SK-N-SH treated with all-trans-retinoic acid at 6 μM for 48 hours (cell line): Measurements from ENCODE around the gene SERHL2.
"Not testable (repeated sequence)": the region's sequence is repeated elsewhere in the genome, so short reads cannot be mapped to it uniquely, and the experiment has no call there.

Experiments used
- ATAC-seq: fragments of 200-7000 bp; cut with Tn5 transposase; 3 replicates; pipeline ENCODE4 v1.9.1; 2020; ENCODE audit warnings: mild to moderate bottlenecking, moderate library complexity
- ARNTL ChIP-seq: fragments of 450-650 bp; formaldehyde crosslinking; IDR thresholded peaks from 2 replicates; pipeline ENCODE4 v1.5.0; 2020; ENCODE audit warnings: low read depth, mild to moderate bottlenecking, moderate library complexity, borderline replicate concordance
- BACH2 ChIP-seq: fragments of 250-450 bp; sonication (Bioruptor Pico); IDR thresholded peaks from 2 replicates; pipeline ENCODE4 v1.9.0; 2021; ENCODE audit warnings: mild to moderate bottlenecking, borderline replicate concordance
- CREB5 ChIP-seq: fragments of 250-450 bp; sonication (Bioruptor Pico); IDR thresholded peaks from 2 replicates; pipeline ENCODE4 v1.5.1; 2020; ENCODE audit warnings: low read depth, mild to moderate bottlenecking, moderate library complexity
- CSDC2 ChIP-seq: fragments of 250-450 bp; sonication (Bioruptor Pico); IDR thresholded peaks from 2 replicates; pipeline ENCODE4 v1.5.0; 2020; ENCODE audit warnings: mild to moderate bottlenecking, moderate library complexity
- CSRNP3 ChIP-seq: fragments of 250-450 bp; sonication (Bioruptor Pico); IDR thresholded peaks from 2 replicates; pipeline ENCODE4 v1.5.1; 2021; ENCODE audit warnings: mild to moderate bottlenecking, moderate library complexity
- GLIS3 ChIP-seq: fragments of 250-450 bp; sonication (Bioruptor Pico); IDR thresholded peaks from 2 replicates; pipeline ENCODE4 v1.5.0; 2020; ENCODE audit warnings: mild to moderate bottlenecking, moderate library complexity
- ISL1 ChIP-seq: fragments of 250-450 bp; sonication (Bioruptor Pico); IDR thresholded peaks from 2 replicates; pipeline ENCODE4 v2.1.2; 2022; ENCODE audit warnings: mild to moderate bottlenecking, moderate library complexity
- OSR1 ChIP-seq: fragments of 250-450 bp; sonication (Bioruptor Pico); IDR thresholded peaks from 2 replicates; pipeline ENCODE4 v1.8.0; 2022; ENCODE audit warnings: moderate library complexity, mild to moderate bottlenecking, inconsistent platforms
- PPARA ChIP-seq: fragments of 250-450 bp; sonication (Bioruptor Pico); IDR thresholded peaks from 2 replicates; pipeline ENCODE4 v1.5.0; 2020; ENCODE audit warnings: mild to moderate bottlenecking, borderline replicate concordance
- RARB ChIP-seq: fragments of 250-450 bp; sonication (Bioruptor Pico); IDR thresholded peaks from 2 replicates; pipeline ENCODE4 v1.8.0; 2021; ENCODE audit warnings: mild to moderate bottlenecking, moderate library complexity
- SNAI2 ChIP-seq: fragments of 250-450 bp; sonication (Bioruptor Pico); IDR thresholded peaks from 2 replicates; pipeline ENCODE4 v1.5.0; 2020; ENCODE audit warnings: mild to moderate bottlenecking, moderate library complexity
- TCF4 ChIP-seq: fragments of 250-450 bp; sonication (Bioruptor Pico); IDR thresholded peaks from 2 replicates; pipeline ENCODE4 v1.8.0; 2021; ENCODE audit warnings: mild to moderate bottlenecking, moderate library complexity, borderline replicate concordance
- TOX ChIP-seq: fragments of 250-450 bp; sonication (Bioruptor Pico); IDR thresholded peaks from 2 replicates; pipeline ENCODE4 v1.8.0; 2021; ENCODE audit warnings: mild to moderate bottlenecking, moderate library complexity, borderline replicate concordance
- TSHZ2 ChIP-seq: fragments of 250-450 bp; sonication (Bioruptor Pico); IDR thresholded peaks from 2 replicates; pipeline ENCODE4 v1.5.0; 2020; ENCODE audit warnings: mild to moderate bottlenecking, moderate library complexity
- ZC3H10 ChIP-seq: fragments of 250-450 bp; sonication (Bioruptor Pico); IDR thresholded peaks from 2 replicates; pipeline ENCODE4 v1.5.1; 2021; ENCODE audit warnings: mild to moderate bottlenecking, moderate library complexity
- ZFP3 ChIP-seq: fragments of 250-450 bp; sonication (Bioruptor Pico); IDR thresholded peaks from 2 replicates; pipeline ENCODE4 v1.5.0; 2020; ENCODE audit warnings: mild to moderate bottlenecking, moderate library complexity
- ZFP30 ChIP-seq: fragments of 450-650 bp; formaldehyde crosslinking; IDR thresholded peaks from 2 replicates; pipeline ENCODE4 v1.5.0; 2022; ENCODE audit warnings: mild to moderate bottlenecking, moderate library complexity
- ZNF70 ChIP-seq: fragments of 450-650 bp; formaldehyde crosslinking; IDR thresholded peaks from 2 replicates; pipeline ENCODE4 v1.5.0; 2020; ENCODE audit warnings: mild to moderate bottlenecking, moderate library complexity

SERHL2 gene

GRCh38 chr22:42577623-42578240 lies 24.0 kb downstream of the SERHL2 start:
- ATAC-seq: no peak
- TF ChIP-seq ISL1 (CRISPR knock-in tag): no peak
- TF ChIP-seq CSDC2 (CRISPR knock-in tag): no peak
- no peak for TF ChIP-seq TOX (CRISPR knock-in tag)
- TF ChIP-seq PPARA (CRISPR knock-in tag): no peak
- no peak for TF ChIP-seq ZFP3 (CRISPR knock-in tag)
- no peak for TF ChIP-seq GLIS3
- TF ChIP-seq SNAI2 (CRISPR knock-in tag): no peak
- no peak for TF ChIP-seq RARB (CRISPR knock-in tag)
- no peak for TF ChIP-seq BACH2 (CRISPR knock-in tag)
- TF ChIP-seq, all 23 proteins: peak for 0

- not testable (repeated sequence) for ATAC-seq
These were observed 26.3 kb downstream of the SERHL2 start for GRCh38 chr22:42580040-42580439.

- not testable (repeated sequence) for ATAC-seq
These were observed 27.5 kb downstream of the SERHL2 start for GRCh38 chr22:42581194-42581761.

GRCh38 chr22:42581762-42582716 lies 28.3 kb downstream of the SERHL2 start:
- ATAC-seq: peak; percentile 93
- TF ChIP-seq RARB (CRISPR knock-in tag) (no peak), SNAI2 (CRISPR knock-in tag) (no peak), OSR1 (CRISPR knock-in tag) (no peak), ZFP30 (CRISPR knock-in tag) (no peak), CSRNP3 (CRISPR knock-in tag) (no peak), TSHZ2 (CRISPR knock-in tag) (no peak), GLIS3 (no peak), BACH2 (CRISPR knock-in tag) (no peak), ZNF70 (CRISPR knock-in tag) (no peak), ARNTL (CRISPR knock-in tag) (no peak), ZC3H10 (CRISPR knock-in tag) (no peak), CREB5 (CRISPR knock-in tag) (no peak), PPARA (CRISPR knock-in tag) (no peak), TOX (CRISPR knock-in tag) (no peak), TCF4 (CRISPR knock-in tag) (no peak)

- TF ChIP-seq BACH2 (CRISPR knock-in tag): no peak
These were observed 29.2 kb downstream of the SERHL2 start for GRCh38 chr22:42582987-42583386.

More at GRCh38 chr22:42582987-42583386, 29.2 kb downstream of the SERHL2 start:
- no peak for ATAC-seq
